SIG-M5 (cell line): ENCODE measurements around the gene ACP2.

Source experiments
- DNase-seq: peaks from one replicate; lab custom pipeline; 2025; lab: John Stamatoyannopoulos, UW

Gene ACP2

GRCh38 chr11:47248664-47249377 lies at the start of gene ACP2:
TSS of gene ACP2 (minus strand) at chr11:47248814. CDS start at chr11:47248789, 25 bp downstream.
- no peak for DNase-seq

- DNase-seq = no peak
Measured at GRCh38 chr11:47296045-47296444, 47.4 kb upstream of the ACP2 start.

GRCh38 chr11:47295385-47295784 lies 46.8 kb upstream of the ACP2 start:
- no peak for DNase-seq

GRCh38 chr11:47289856-47290255 lies 41.2 kb upstream of the ACP2 start:
- DNase-seq = no peak

- DNase-seq = no peak
Measured at GRCh38 chr11:47288066-47288465, 39.5 kb upstream of the ACP2 start.

GRCh38 chr11:47285969-47286770 lies 37.6 kb upstream of the ACP2 start:
- DNase-seq = no peak

GRCh38 chr11:47284151-47284550 lies 35.5 kb upstream of the ACP2 start:
- DNase-seq = no peak

- DNase-seq = no peak
Measured at GRCh38 chr11:47282462-47282861, 33.8 kb upstream of the ACP2 start.

GRCh38 chr11:47280860-47281259 lies 32.2 kb upstream of the ACP2 start:
- DNase-seq = no peak

GRCh38 chr11:47280099-47280498 lies 31.5 kb upstream of the ACP2 start:
- DNase-seq = no peak

GRCh38 chr11:47278769-47279168 lies 30.2 kb upstream of the ACP2 start:
- DNase-seq = no peak

- no peak for DNase-seq
Measured at GRCh38 chr11:47278058-47278457, 29.4 kb upstream of the ACP2 start.

- no peak for DNase-seq
Measured at GRCh38 chr11:47276923-47277322, 28.3 kb upstream of the ACP2 start.

GRCh38 chr11:47274495-47275235 lies 26.1 kb upstream of the ACP2 start:
- no peak for DNase-seq

GRCh38 chr11:47272706-47273105 lies 24.1 kb upstream of the ACP2 start:
- no peak for DNase-seq

- DNase-seq = no peak
Measured at GRCh38 chr11:47271961-47272661, 23.5 kb upstream of the ACP2 start.

GRCh38 chr11:47271328-47271727 lies 22.7 kb upstream of the ACP2 start:
- DNase-seq = no peak

GRCh38 chr11:47270331-47271271 lies 22.0 kb upstream of the ACP2 start:
- DNase-seq = no peak

- DNase-seq = no peak
Measured at GRCh38 chr11:47269829-47270305, 21.3 kb upstream of the ACP2 start, which contains the start of gene MADD. TSS of gene MADD (plus strand) at chr11:47270133.

- peak; percentile 86 for DNase-seq
Measured at GRCh38 chr11:47269002-47269828, 20.6 kb upstream of the ACP2 start.
